HUDEP-2 (cell line): ENCODE data around the gene CLCN3.
"Not testable (repeated sequence)": the region's sequence is repeated elsewhere in the genome, so short reads cannot be mapped to it uniquely, and the experiment has no call there.

Experiments
- DNase-seq, 76 experiments: peaks; one replicate each; lab custom pipeline; 2025; ENCODE audit not compliant: unreplicated experiment in 76 of 76; lab: John Stamatoyannopoulos, UW

Gene CLCN3

DNA sequence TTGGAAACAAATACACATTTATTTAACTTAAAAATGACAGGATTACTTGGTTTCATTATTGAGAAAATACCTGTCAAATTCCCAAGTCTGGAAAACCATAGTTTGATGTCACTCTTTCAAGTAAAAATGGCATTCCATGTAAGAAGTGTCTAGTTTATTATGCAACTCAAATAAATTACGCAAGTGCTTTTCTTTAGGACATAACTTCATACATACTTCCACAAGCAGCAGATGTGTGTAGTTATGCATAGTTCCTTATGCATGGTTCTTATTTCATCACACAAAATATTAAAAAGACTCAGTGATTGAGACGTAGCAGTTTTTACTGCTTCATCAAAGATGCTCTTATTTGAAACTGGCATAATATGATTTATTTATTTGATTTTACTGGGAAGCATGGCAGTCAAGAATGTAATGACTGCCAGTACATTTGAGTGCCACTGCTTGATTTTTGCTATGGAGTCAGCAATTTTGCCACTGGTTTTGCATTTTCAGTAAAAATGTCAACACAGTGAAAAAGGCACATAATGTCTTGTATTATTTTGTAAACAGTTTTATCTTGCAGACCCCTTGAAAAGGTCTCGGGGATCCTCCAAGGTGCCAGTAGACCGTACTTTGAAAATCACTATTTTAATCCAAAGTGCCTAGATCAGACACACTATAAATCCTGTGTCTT lies 62.1 kb downstream of the CLCN3 start:
- DNase-seq: no peak

DNA sequence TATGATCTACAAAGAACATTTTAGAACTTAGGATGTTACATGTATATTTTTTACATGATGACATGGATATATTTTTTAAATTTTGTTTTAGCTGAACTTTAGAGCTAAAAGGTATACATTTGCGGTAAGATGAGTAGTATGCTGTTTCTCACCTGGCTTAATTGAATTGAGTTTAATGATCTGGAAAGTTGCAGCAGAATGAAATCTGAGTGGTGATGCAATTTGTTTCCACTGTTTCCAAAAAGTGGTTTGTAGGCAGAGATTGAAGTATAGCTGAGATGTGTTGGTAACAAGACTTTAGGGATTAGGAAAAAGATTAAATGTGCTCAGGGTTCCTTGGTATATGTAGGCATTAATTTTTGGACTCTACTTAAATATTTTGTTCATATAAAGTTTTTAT lies 69.3 kb downstream of the CLCN3 start:
- no peak for DNase-seq

GRCh38 chr4:169690787-169691186 lies 70.4 kb downstream of the CLCN3 start:
- no peak for DNase-seq

DNA sequence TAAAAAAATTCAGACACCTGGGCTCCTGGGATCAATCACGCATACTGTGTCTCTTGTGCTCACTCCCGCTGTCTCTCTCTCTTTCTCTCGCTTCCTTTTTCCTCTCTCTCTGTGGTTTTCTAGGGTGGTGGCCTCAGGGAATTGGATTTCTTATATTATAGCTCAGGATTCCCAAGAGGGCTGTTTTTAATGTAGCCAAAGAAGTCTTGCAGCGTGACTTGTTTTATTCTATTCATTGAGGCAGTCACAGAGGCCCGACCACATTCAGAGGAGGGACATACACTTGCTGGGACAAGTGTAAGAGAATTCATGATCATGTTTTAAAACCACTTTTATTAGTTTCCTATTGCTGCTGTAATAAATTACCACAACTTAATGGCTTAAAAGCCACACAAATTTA lies 78.0 kb downstream of the CLCN3 start:
- DNase-seq: no peak

- DNase-seq: no peak
Observed at GRCh38 chr4:169707958-169708643, 87.7 kb downstream of the CLCN3 start.

DNA sequence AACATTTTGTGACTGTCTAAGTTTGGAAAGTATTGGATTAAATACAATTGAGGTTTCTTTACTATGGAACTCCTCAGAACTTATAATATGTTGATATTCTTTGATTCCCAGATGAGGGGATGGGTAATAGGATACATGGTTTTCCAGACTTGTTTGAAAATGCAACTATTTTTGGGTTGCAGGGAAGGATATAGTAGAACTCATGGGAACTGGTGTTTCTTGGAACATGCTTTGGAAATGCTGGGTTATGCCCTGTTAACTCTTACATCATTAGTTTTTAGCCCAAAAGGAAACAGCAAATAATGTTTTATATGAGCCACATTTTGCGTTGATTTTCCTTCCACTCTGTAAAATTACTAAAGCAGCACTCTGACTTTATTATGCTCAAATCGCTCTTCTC lies 95.4 kb downstream of the CLCN3 start:
- no peak for DNase-seq

GRCh38 chr4:169716677-169717076 lies 96.3 kb downstream of the CLCN3 start:
- no peak for DNase-seq

- DNase-seq: no peak
Observed at GRCh38 chr4:169720529-169720928, 100.2 kb downstream of the CLCN3 start.

GRCh38 chr4:169723207-169723965 lies 103.0 kb downstream of the CLCN3 start:
- peak in 22 of 76 experiments; percentile 1 to 29 (median 12) for DNase-seq

GRCh38 chr4:169724260-169724659 lies 103.9 kb downstream of the CLCN3 start:
- DNase-seq: no peak

- no peak for DNase-seq
Observed at GRCh38 chr4:169727616-169728015, 107.2 kb downstream of the CLCN3 start.

DNA sequence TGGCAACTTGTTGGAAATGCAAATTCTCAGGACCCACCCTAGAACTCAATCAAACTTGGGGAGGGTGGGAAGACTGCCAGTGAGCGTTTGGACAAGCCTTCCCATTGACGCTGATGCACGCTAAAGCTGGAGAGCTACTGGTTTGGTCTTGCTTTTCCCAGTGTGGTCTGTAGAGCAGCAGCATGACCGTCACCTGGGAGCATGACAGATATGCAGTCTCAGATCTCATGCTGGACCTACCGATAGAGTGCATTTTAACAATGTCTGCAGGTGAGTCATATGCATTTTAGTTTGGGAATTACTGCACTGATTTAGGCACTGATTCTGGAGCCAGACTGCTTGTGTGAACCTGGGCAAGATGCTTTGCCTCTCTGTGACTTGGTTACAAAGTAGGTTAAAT lies 110.2 kb downstream of the CLCN3 start:
- DNase-seq: no peak

DNA sequence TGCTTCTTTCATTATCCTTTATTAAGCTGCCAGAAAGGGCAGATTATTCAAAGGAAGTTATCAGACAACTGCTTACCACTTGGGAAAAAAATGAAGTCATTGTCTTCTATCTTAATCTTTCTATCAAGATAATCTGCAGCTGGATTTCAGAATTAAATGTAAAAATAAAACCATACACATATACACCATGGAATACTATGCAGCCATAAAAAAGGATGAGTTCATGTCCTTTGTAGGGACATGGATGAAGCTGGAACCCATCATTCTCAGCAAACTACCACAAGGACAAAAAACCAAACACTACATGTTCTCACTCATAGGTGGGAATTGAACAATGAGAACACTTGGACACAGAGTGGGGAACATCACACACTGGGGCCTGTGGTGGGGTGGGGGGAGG lies 118.2 kb downstream of the CLCN3 start:
- not testable (repeated sequence) for DNase-seq

DNA sequence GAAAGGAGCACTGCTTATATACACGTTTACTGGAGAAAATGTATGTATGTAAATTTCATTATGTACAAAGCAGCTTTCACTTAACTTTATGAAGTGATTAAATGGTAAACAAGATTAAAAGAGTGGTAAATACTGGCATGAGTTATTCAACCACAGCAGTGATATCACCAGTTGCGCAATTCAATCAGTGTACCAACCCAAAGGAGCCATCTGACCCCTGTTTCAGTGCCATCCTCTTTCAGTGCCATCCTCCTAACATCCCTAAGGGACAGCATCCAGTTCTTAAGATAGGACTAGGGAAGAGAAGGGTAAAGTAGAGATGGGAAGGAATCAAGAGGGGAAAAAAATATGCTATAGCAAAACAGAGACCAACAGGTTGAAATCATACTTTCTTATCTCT lies 121.2 kb downstream of the CLCN3 start:
- no peak for DNase-seq

DNA sequence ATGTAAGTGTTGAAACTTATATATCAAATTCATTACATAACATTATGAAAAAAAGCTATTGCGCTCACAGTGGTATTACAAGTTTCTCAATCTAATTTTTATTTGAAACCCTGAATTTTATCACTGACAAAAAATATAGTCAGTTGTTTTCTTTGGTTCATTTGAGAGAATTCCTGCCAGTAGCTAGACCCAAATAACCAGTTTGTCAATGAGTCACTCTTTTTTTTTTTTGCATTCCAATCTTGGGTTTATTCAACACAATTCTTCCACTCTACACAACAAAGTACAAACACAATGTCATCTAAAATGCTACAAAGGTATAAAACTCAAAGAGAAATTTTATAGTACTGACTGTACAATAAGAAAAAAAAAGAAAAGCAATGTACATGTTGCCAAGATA lies 124.2 kb downstream of the CLCN3 start:
- DNase-seq: no peak

DNA sequence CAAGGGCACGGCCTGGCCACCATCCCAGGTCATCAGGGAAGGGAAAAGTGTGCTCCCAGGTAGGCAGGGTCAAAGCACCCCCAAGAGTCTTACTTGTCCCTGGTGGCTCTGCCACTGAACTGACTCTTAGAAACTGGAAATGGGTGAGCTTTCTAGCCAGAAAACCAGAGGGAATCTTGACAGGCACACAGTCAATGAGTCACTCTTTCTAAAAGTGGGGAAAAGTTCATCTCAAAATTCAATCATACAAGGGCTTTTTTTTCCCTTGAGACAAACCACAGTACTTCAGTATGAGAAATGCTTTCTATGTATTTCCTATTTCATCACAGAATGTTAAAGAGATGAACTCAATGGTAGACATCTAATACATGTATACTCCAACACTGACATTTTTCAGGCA lies 124.9 kb downstream of the CLCN3 start:
- no peak for DNase-seq

DNA sequence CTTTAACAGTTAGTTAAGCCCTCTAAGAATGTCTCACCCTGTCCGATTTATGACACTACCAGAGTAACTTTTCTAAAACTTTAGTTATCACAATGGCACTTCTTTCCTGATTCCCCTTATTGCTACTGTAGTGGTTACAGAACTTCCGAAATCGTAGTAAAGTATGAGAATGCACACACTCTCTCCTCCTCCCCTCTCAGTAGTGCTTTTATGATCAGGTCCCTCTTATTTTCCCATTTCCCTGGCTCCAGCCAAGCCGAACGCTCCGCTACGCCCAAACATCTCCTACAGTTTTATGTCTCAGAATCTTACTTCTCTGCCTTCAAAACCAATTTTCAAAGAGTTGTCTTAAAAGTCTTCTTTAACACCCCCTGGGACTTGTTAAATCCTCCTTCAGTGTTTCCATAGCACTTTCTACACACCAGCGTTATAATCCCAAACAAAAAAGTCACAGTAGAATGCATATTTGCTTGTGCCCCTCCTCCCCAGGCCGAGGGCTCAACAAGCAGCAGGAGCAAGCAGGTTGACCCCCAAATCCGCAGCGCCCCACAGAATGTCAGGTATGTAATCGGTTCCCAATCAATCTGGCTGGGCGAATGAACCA lies 136.7 kb downstream of the CLCN3 start:
- DNase-seq: peak in 5 of 76 experiments; percentile 20 to 45 (median 25)

DNA sequence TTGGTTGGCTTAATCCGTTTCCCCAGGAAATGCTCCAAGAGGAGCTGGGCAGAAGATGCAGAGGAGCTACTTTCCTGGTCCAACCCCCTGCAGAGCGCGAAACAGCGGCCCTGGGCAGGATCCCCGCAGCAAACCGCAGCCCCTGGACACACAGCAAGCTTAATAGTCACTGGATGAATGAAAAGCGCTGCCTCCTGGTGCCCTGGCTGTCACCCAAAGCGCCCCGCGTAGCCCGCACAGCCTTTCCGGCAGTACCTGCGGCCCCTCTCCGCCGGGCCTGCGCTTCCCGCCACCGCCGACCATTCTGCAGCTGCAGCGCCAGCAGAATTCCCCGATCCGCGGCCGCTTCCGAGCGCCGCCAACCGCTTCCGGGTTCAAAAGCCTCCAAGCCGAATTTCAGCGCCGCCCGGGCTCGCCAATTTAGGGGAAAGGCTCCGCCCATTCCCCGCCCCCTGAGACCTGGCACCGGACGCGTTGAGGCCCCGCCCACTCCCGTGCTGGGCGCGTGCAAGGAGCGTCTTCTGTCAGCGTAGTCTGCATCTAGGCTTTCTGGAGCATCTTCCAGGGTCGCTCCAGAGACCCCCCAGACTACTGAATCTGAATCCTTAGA lies 137.3 kb downstream of the CLCN3 start, which contains the start of gene HPF1:
Gene HPF1, minus strand, starts transcription at position 370 of the 610 bp plus-strand sequence. Its CDS starts 67 bp downstream, at position 303.
- peak; percentile 20 to 95 (median 89) for DNase-seq

GRCh38 chr4:169758401-169758962 lies 138.1 kb downstream of the CLCN3 start:
- no peak for DNase-seq

DNA sequence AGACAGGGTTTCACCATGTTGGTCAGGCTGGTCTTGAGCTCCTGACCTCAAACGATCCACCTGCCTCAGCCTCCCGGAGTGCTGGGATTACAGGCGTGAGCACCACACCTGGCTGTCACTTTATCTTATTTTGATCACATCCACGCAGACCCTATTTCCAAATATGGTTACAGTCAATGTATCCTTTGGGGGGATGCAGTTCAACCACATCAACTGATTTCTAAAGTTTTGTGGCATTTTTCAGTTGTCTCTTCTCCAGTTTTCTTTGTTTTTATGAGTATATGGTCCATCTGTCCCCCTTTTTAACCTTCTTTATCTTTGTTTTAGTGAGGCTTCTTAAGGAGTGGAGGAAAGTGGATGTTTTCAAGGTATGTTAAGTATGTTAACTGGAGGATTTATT lies 141.5 kb downstream of the CLCN3 start:
- no peak for DNase-seq
